Measurements from ENCODE around the gene WNT8A.
A peak's percentile ranks its signal among the peaks of the same experiment; 100 is the strongest.
"Not testable (repeated sequence)": the region's sequence is repeated elsewhere in the genome, so short reads cannot be mapped to it uniquely, and the experiment has no call there.

The WNT8A gene

DNA sequence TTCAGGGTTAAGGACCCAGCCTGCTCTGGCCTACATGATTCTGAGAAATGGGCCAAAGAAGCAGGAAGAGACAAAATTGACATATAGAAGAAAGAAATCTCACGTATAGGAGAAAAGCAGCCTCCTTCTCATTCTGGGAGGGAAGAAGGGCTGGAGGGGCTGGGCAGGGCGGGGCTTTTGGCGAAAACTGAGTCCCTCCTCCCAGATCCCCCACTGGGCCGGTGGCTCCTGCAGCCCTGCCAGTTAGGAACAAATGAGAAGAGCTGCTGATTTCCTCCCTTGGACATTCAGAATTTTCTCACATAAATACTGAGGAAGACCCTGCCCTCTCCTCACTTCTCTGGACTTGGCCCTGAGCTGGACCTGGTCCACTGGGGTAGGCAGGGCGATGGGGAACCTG, at the start of gene WNT8A:
TSS of gene WNT8A (plus strand) at position 332 of the 400 bp plus-strand sequence. CDS start 95 bp downstream, outside the sequence.
- H3K4me1 Mint-ChIP-seq (ENCODE audit: low read depth), result peaks cover 10% of the 10 kb centered on the region
- no peaks in the 10 kb centered on the region for H3K36me3 Mint-ChIP-seq (ENCODE audit: low read depth)
- H3K27ac Mint-ChIP-seq, result no peak within 1 kb of the TSS
- DNase-seq (ENCODE audit: low spot score), result no peak
- no peaks in the 10 kb centered on the region for H3K27me3 Mint-ChIP-seq (ENCODE audit: low read depth)
- no peak within 1 kb of the TSS for H3K4me3 Mint-ChIP-seq
- H3K9me3 Mint-ChIP-seq, result no peaks in the 10 kb centered on the region

DNA sequence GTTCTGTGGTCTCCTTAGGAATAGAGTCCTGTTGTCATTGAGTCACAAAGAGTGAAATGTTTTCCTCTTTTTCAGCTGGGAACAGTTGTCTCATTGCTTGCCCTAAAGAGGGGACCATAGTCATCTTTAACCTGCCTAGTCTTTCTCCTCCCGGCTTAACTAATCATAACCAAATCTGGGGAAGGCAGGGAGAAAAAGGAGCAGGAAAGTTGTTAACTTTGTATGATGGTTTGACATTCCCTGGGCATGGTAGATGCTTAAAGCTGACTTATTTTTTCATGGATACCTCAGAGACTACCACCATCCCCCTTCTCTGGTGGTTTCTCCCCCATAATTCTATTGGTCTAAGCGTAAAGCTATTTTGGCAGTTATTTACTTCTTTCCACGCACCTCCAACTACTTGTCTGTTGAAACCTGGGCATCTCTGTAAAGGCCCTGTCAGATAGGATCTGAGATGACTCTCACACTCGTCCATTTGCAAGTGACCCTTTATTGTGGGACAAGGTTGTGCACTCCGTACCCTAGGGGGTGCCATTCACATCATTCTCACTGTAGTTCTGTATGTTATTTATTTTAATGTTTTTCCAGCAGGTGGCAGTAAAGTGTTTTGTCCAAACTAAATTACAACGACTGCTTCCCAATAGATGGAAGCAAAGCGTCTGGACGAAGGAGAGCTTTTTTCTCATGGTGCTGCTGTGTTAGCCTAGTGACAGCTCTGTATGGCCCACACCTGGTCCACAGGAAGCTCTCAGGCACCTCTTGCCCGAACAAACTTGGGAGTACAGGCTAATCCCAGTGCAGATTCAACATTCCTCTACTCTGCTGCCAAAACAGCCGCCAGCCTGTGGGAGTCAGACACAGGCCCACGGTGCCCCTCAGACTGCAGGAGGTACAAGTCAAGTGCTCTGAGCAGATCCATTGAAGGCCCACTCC, 48.0 kb upstream of the WNT8A start:
- Mint-ChIP-seq H3K27me3 (ENCODE audit: low read depth) (no peaks in the 10 kb centered on the region), H3K27ac (no peak overlapping the region), H3K36me3 (ENCODE audit: low read depth) (peaks cover 9% of the 10 kb centered on the region), H3K4me3 (peak overlapping the region; percentile 7), H3K4me1 (ENCODE audit: low read depth) (peaks cover 20% of the 10 kb centered on the region), H3K9me3 (no peaks in the 10 kb centered on the region)
- DNase-seq (ENCODE audit: low spot score), result peak; percentile 67

- Mint-ChIP-seq H3K27me3 (ENCODE audit: low read depth) (no peaks in the 10 kb centered on the region), H3K36me3 (ENCODE audit: low read depth) (peaks cover under 1% of the 10 kb centered on the region), H3K4me3 (no peak overlapping the region), H3K9me3 (no peaks in the 10 kb centered on the region), H3K4me1 (ENCODE audit: low read depth) (peaks cover 14% of the 10 kb centered on the region), H3K27ac (no peak overlapping the region)
- no peak for DNase-seq (ENCODE audit: low spot score)
These were observed 46.6 kb upstream of the WNT8A start for GRCh38 chr5:138037271-138037670.

DNA sequence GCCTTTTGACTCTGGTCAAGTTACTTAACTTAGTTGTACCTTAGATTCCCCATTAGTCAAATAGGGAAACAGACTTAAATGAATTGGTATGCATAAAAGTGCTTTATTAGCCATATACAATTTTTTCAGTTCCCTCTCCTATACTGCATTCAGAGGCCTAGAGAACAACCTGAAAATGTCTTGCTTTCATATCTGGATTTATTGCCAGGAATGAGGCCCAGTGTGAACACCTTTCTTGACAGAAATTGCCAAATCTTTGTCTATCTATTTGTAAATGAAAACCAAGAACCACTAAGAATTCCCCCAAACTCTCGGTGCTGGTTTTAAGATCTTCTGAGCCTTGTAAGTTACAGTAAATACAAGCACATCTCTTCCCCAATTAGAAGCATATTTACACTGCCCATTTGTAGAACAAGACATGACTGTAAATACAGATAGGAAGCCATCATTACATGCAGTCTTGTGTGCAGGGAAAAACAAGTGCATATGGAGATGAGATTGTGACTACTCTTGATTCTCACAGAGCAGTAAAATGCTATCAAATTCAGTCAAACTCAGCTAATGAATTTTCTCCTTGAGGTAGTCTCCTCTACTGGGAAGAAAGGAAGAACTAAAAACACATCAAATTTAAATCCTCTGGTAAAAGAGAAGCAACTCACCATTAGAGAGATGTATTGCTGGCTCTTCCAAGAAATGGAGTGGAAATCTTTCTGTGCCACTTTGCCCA, 45.8 kb upstream of the WNT8A start:
- H3K27ac Mint-ChIP-seq, result no peak overlapping the region
- H3K27me3 Mint-ChIP-seq (ENCODE audit: low read depth), result no peaks in the 10 kb centered on the region
- no peaks in the 10 kb centered on the region for H3K36me3 Mint-ChIP-seq (ENCODE audit: low read depth)

DNA sequence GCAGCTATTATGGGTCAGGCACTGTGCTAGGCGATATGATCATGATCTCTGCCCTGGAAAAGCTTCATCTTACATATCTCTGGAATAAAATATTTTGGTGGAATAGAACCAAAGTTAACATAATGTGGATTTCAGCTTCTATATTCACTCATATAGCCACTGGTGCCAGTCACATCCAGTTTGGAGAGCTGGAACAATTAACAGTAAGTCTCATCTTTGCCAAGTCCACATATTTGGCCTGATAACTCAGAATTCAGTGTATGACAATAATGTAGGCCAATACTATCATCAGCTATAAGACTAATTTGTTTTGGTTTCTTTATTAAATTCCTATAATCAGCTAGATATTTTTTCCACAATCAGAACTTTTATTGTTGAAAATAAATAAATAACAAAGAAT, 45.0 kb upstream of the WNT8A start:
- H3K4me3 Mint-ChIP-seq, result no peak overlapping the region
- H3K27ac Mint-ChIP-seq, result no peak overlapping the region
- no peaks in the 10 kb centered on the region for H3K27me3 Mint-ChIP-seq (ENCODE audit: low read depth)
- H3K36me3 Mint-ChIP-seq (ENCODE audit: low read depth), result no peaks in the 10 kb centered on the region
- H3K4me1 Mint-ChIP-seq (ENCODE audit: low read depth), result peaks cover 9% of the 10 kb centered on the region
- no peaks in the 10 kb centered on the region for H3K9me3 Mint-ChIP-seq
- no peak for DNase-seq (ENCODE audit: low spot score)

More for the DNA sequence above, 45.8 kb upstream of the WNT8A start:
- Mint-ChIP-seq H3K9me3 (no peaks in the 10 kb centered on the region), H3K4me1 (ENCODE audit: low read depth) (peaks cover 14% of the 10 kb centered on the region), H3K4me3 (no peak overlapping the region)
- no peak for DNase-seq (ENCODE audit: low spot score)

DNA sequence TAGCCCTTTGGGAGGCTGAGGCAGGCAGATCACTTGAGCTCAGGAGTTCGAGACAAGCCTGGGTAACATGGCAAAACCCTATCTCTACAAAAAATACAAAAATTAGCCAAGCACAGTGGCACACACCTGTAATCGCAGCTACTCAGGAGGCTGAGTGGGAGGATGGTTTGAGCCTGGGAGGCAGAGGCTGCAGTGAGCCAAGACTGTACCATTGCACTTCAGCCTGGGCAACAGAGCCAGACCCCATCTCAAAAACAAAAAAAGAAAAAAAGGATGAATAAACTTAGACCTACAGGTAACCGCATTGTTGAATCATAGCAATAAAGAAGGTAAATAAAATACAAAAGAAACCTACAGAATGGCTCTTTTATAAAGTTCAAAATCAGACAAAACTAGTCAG, 38.5 kb upstream of the WNT8A start:
- not testable (repeated sequence) for H3K36me3 Mint-ChIP-seq (ENCODE audit: low read depth); H3K9me3 Mint-ChIP-seq; H3K4me3 Mint-ChIP-seq; DNase-seq (ENCODE audit: low spot score); H3K27ac Mint-ChIP-seq; H3K4me1 Mint-ChIP-seq (ENCODE audit: low read depth); H3K27me3 Mint-ChIP-seq (ENCODE audit: low read depth)

GRCh38 chr5:138051441-138052296, 32.2 kb upstream of the WNT8A start:
- Mint-ChIP-seq H3K4me1 (ENCODE audit: low read depth) (peaks cover 16% of the 10 kb centered on the region), H3K27ac (no peak overlapping the region), H3K36me3 (ENCODE audit: low read depth) (no peaks in the 10 kb centered on the region), H3K9me3 (no peaks in the 10 kb centered on the region), H3K27me3 (ENCODE audit: low read depth) (peaks cover 1% of the 10 kb centered on the region), H3K4me3 (no peak overlapping the region)
- DNase-seq (ENCODE audit: low spot score), result no peak

DNA sequence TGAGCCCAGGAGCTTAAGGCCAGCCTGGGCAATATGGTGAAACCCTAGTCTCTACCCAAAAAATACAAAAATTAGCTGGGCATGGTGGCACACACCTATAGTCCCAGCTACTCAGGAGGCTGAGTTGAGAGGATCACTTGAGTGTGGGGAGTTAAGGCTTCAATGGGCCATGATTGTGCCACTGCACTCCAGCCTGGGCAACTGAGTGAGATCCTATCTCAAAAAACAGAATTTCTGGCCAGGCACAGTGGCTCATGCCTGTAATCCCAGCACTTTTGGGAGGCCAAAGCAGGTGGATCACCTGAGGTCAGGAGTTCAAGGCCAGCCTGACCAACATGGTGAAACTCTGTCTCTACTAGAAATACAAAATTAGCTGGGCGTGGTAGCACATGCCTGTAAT, 31.1 kb upstream of the WNT8A start:
- H3K4me1 Mint-ChIP-seq (ENCODE audit: low read depth), result peaks cover 16% of the 10 kb centered on the region
- H3K9me3 Mint-ChIP-seq; DNase-seq (ENCODE audit: low spot score); H3K27me3 Mint-ChIP-seq (ENCODE audit: low read depth); H3K4me3 Mint-ChIP-seq; H3K27ac Mint-ChIP-seq; H3K36me3 Mint-ChIP-seq (ENCODE audit: low read depth): not testable (repeated sequence)

- Mint-ChIP-seq H3K27ac (peak overlapping the region; percentile 52), H3K36me3 (ENCODE audit: low read depth) (no peaks in the 10 kb centered on the region), H3K9me3 (no peaks in the 10 kb centered on the region), H3K4me3 (peak overlapping the region; percentile 6), H3K27me3 (ENCODE audit: low read depth) (peaks cover 1% of the 10 kb centered on the region), H3K4me1 (ENCODE audit: low read depth) (peaks cover 16% of the 10 kb centered on the region)
- DNase-seq (ENCODE audit: low spot score), result no peak
These were observed 30.3 kb upstream of the WNT8A start for GRCh38 chr5:138053554-138053953.

GRCh38 chr5:138054206-138054605, 29.6 kb upstream of the WNT8A start:
- H3K9me3 Mint-ChIP-seq, result no peaks in the 10 kb centered on the region
- H3K4me3 Mint-ChIP-seq, result no peak overlapping the region
- peaks cover 1% of the 10 kb centered on the region for H3K27me3 Mint-ChIP-seq (ENCODE audit: low read depth)
- DNase-seq (ENCODE audit: low spot score), result no peak
- H3K4me1 Mint-ChIP-seq (ENCODE audit: low read depth), result peaks cover 16% of the 10 kb centered on the region
- H3K36me3 Mint-ChIP-seq (ENCODE audit: low read depth), result no peaks in the 10 kb centered on the region
- H3K27ac Mint-ChIP-seq, result no peak overlapping the region

- DNase-seq (ENCODE audit: low spot score), result no peak
- Mint-ChIP-seq H3K27me3 (ENCODE audit: low read depth) (peaks cover 1% of the 10 kb centered on the region), H3K4me3 (no peak overlapping the region), H3K27ac (no peak overlapping the region), H3K36me3 (ENCODE audit: low read depth) (no peaks in the 10 kb centered on the region), H3K4me1 (ENCODE audit: low read depth) (peaks cover 16% of the 10 kb centered on the region), H3K9me3 (no peaks in the 10 kb centered on the region)
These were observed 28.8 kb upstream of the WNT8A start for GRCh38 chr5:138054847-138055558.

DNA sequence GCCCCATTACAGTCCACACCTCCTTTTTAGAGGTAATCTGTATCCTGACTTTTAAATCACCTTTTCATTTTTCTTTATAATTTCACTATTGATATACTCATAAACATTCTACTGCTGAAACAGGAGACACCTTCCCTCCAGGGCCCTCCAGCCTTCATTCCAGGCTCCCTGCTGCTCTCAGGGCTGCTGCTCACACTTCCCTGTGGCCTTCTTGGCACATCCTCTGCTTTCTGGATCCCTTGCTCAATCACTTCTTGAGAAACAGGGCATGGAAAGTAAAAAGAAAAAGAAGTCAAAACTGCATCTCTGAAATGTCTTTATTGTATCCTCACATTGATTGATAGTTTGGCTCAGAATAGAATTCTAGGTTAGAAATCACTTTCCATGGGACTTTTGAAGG, 19.3 kb upstream of the WNT8A start:
- peaks cover 2% of the 10 kb centered on the region for H3K4me1 Mint-ChIP-seq (ENCODE audit: low read depth)

DNA sequence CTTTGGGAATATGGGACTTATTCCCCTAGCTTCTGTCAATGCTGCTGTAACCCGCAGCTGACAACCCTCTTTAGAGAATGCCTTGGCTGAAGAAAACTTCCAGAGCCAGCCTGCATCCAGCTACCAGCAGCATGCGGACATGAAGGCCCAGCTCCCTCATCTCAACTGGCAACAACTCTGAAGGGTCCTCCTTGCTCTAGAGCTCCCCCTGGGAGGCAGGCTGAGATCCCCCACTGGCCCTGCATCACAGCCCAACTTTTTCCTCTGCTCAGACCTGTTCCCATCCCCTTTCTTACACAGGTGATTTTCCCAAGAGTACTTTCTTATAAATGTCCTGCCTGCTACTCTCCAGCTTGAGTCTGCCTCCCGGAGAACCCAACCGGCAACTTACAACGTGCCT, 18.7 kb upstream of the WNT8A start:
- DNase-seq (ENCODE audit: low spot score), result no peak

More for the DNA sequence above, 19.3 kb upstream of the WNT8A start:
- DNase-seq (ENCODE audit: low spot score), result no peak
- Mint-ChIP-seq H3K36me3 (ENCODE audit: low read depth) (no peaks in the 10 kb centered on the region), H3K4me3 (no peak overlapping the region), H3K9me3 (no peaks in the 10 kb centered on the region), H3K27ac (no peak overlapping the region), H3K27me3 (ENCODE audit: low read depth) (no peaks in the 10 kb centered on the region)

More for the DNA sequence above, 18.7 kb upstream of the WNT8A start:
- H3K4me3 Mint-ChIP-seq, result no peak overlapping the region
- no peaks in the 10 kb centered on the region for H3K27me3 Mint-ChIP-seq (ENCODE audit: low read depth)
- no peak overlapping the region for H3K27ac Mint-ChIP-seq
- peaks cover 2% of the 10 kb centered on the region for H3K4me1 Mint-ChIP-seq (ENCODE audit: low read depth)
- H3K36me3 Mint-ChIP-seq (ENCODE audit: low read depth), result no peaks in the 10 kb centered on the region
- H3K9me3 Mint-ChIP-seq, result no peaks in the 10 kb centered on the region
